Body of pancreas (tissue), 4 donors: ENCODE measurements around the gene PASK. TPM values are rescaled to one million over a fixed set of nuclear protein-coding genes. Genes with fewer than 3 reads are reported as not detected.

Experiments
- ATAC-seq: fragments of 150-250 bp; one replicate; pipeline ENCODE4 v1.9.1; 2016
- DNase-seq, 4 donors: peaks; one replicate each; pipeline ENCODE4 v3.0.0-alpha.2; 2019
- H3K27ac ChIP-seq, 4 donors: fragments of 200-600 bp; sonication (generic); 1 replicate in 3 of 4; 2 replicates in 1 of 4; pipeline versions ENCODE4 v1.5.1 to v1.6.1; 2016 to 2019; ENCODE audit warnings: mild to moderate bottlenecking in 1 of 4, mixed read lengths in 1 of 4, moderate library complexity in 1 of 4
- H3K27me3 ChIP-seq, 2 donors: fragments of 200-600 bp; sonication (generic); one replicate each; pipeline ENCODE4 v1.6.0; 2016; ENCODE audit warnings: mild to moderate bottlenecking in 1 of 2
- H3K36me3 ChIP-seq, 2 donors: fragments of 200-600 bp; sonication (generic); replicated peaks in 1 of 2; 2 replicates each; pipeline ENCODE4 v1.5.1; 2016; ENCODE audit warnings: low read depth in 2 of 2; ENCODE audit not compliant: insufficient read depth in 1 of 2
- H3K4me1 ChIP-seq: fragments of 200-600 bp; sonication (generic); one replicate; pipeline ENCODE4 v1.6.0; 2016
- H3K4me3 ChIP-seq, 2 donors: fragments of 200-600 bp; sonication (generic); 1 replicate in 1 of 2; 2 replicates in 1 of 2; pipeline ENCODE4 v1.5.1; 2016 to 2019
- H3K9me3 ChIP-seq, 3 donors: fragments of 200-600 bp; sonication (generic); 1 replicate in 2 of 3; 2 replicates in 1 of 3; pipeline ENCODE4 v1.5.1; 2016
- POLR2A ChIP-seq, 3 donors: fragments of 450-650 bp; IDR thresholded peaks; one replicate each; pipeline ENCODE4 v1.6.1; 2016; ENCODE audit warnings: antibody characterized with exemption in 3 of 3, mild to moderate bottlenecking in 2 of 3
- WGBS, 2 donors: methylation state at CpG; one replicate each; pipeline ENCODE4 v1.1.5; 2017; 5-methylcytosine and 5-hydroxymethylcytosine counted together
- intact Hi-C: fragments of 100-400 bp; cut with DNase I; formaldehyde crosslinking; loops from one replicate; pipeline ENCODE4 v1.15.1; 2023
- total RNA-seq, 2 donors: library from RNA; depleted of rRNA; stranded (reverse); fragments of >200 nt; gene quantifications; one replicate each; pipeline ENCODE4 v1.1.0, GENCODE V29; 2016
- TF ChIP-seq, protein P1 (sequence below), 7 experiments: fragments of 450-650 bp in 4 of 7; fragments of 200-600 bp in 3 of 7; sonication (generic) in 3 of 7; IDR thresholded peaks; one replicate each; pipeline ENCODE4 v1.5.1; 2016 to 2019; ENCODE audit warnings: antibody characterized with exemption in 7 of 7

PASK gene
- total RNA-seq, 2 donors from 2014 or later = 7.5 to 15.8 TPM

DNA sequence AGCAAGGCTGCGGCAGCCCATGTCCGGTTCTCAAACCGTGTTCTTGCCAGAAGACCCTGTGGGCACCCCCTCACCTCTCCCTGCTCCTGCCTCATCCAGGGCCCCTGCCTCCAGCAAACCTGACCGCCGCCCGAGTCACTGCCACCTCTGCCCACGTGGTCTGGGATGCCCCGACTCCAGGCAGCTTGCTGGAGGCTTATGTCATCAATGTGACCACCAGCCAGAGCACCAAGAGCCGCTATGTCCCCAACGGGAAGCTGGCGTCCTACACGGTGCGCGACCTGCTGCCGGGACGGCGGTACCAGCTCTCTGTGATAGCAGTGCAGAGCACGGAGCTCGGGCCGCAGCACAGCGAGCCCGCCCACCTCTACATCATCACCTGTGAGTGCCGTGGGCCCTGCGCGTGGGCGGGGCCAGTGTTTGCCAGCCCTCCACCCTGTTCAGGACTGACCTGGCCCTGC is 79.4 kb downstream of the PASK start:
- DNase-seq (no peak), ATAC-seq (no peak)
- intact Hi-C loops = no loop called here
- no peak overlapping the region for H3K27ac ChIP-seq
- no peak for TF ChIP-seq POLR2A (IDR thresholded peaks at IDR 0.05)
- TF ChIP-seq, protein P1, sequence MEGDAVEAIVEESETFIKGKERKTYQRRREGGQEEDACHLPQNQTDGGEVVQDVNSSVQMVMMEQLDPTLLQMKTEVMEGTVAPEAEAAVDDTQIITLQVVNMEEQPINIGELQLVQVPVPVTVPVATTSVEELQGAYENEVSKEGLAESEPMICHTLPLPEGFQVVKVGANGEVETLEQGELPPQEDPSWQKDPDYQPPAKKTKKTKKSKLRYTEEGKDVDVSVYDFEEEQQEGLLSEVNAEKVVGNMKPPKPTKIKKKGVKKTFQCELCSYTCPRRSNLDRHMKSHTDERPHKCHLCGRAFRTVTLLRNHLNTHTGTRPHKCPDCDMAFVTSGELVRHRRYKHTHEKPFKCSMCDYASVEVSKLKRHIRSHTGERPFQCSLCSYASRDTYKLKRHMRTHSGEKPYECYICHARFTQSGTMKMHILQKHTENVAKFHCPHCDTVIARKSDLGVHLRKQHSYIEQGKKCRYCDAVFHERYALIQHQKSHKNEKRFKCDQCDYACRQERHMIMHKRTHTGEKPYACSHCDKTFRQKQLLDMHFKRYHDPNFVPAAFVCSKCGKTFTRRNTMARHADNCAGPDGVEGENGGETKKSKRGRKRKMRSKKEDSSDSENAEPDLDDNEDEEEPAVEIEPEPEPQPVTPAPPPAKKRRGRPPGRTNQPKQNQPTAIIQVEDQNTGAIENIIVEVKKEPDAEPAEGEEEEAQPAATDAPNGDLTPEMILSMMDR (IDR thresholded peaks at IDR 0.05) = no peak
- H3K4me1 ChIP-seq = no peaks in the 10 kb centered on the region
- no peaks in the 10 kb centered on the region for H3K27me3 ChIP-seq
- no peaks in the 10 kb centered on the region for H3K36me3 ChIP-seq
- no peak overlapping the region for H3K4me3 ChIP-seq
- WGBS, 2 donors = 87 to 93% methylated on average over 6 to 10 of the region's 26 CpGs
- H3K9me3 ChIP-seq = no peaks in the 10 kb centered on the region

DNA sequence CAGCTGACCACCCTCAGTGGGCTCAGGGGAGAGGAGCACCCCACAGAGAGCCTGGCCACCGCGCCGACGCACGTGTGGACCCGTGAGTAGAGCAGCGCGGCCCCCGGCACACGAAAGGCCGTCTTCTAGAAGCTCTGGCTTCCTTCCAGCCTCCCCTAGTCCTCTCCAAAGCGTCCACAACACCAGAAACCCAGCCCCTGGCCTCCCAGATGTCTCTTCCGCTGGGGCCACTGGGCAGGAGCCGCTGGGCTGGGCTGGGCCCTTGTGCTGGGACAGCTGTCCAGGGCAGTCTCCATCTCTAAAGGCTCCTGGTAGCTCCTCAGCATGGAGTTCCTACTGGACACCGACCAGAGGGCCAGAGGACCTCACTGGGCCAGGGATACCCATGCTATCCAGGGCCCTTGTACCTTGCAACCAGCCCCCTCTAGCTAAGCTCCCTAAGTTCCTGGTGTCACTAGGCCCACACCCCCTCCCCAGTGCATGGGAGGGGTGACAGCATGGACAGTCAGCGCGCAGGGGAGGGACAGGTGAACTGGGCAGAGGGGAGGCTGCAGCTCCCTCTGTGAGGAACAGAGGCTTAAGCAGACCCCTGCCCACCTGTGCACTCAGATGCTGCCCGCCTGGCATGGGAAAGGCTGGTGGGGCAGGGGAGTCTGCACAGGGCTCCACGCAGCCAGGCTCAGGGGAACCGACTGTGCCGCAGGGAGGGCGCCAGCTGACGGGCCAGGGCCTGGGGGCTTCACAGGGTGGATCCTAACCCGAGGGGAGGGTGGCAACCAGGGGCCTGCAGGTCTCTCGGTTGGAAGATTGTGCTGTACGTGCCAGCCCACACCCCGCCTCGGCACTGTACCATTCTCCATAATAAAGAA is 80.1 kb downstream of the PASK start:
- DNase-seq (peak in 1 of 4 donors; percentile 10), ATAC-seq (no peak)
- no peaks in the 10 kb centered on the region for H3K9me3 ChIP-seq
- no peaks in the 10 kb centered on the region for H3K27me3 ChIP-seq
- H3K4me3 ChIP-seq = no peak overlapping the region
- H3K4me1 ChIP-seq = peaks cover 5% of the 10 kb centered on the region
- intact Hi-C loops = no loop called here
- WGBS, 2 donors = 88 to 98% methylated on average over 12 to 27 of the region's 28 CpGs
- TF ChIP-seq, protein P1 (IDR thresholded peaks at IDR 0.05) = no peak
- no peak for TF ChIP-seq POLR2A (IDR thresholded peaks at IDR 0.05)
- H3K36me3 ChIP-seq = no peaks in the 10 kb centered on the region
- H3K27ac ChIP-seq = no peak overlapping the region

DNA sequence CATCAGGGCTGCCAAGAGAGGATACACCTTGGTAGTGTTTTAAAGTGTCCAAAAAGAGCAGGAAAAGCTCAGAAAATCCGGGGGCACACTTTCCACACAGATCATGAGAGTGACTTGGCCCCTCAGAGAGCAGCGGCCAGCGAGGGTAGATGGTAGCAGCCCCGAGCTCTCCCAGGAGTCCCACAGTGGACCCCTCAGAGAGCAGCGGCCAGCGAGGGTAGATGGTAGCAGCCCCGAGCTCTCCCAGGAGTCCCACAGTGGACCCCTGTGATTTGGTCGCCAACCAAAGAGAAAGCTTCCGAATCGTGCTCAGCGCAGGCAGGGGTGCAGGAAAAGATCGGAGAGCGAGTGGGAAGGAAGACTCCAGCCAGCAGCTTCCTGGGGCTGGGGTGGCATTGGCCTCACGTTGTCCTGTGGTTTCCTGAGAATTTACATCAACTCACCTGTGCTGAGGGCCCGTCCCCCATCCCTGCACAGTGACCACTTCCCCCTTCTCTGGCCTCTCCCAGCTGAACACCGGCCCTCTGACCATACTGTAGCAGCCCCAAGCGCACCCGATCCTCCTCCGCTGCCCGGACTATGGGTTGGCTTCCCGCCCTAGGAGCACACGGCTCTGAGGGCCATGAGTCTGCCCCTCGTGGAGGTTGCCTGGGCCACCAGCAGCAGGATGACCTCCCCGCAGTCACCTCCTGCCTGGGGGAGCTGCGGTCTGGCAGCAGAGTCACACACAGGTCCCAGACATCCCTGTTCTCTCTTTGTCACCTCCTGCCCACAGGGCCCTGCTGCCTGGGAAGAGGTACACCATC is 80.9 kb downstream of the PASK start:
- H3K4me3 ChIP-seq = no peak overlapping the region
- H3K27me3 ChIP-seq = no peaks in the 10 kb centered on the region
- H3K27ac ChIP-seq = no peak overlapping the region
- 84 to 93% methylated on average over 20 to 25 of the region's 25 CpGs for WGBS, 2 donors
- no peaks in the 10 kb centered on the region for H3K9me3 ChIP-seq
- no peak for TF ChIP-seq POLR2A (IDR thresholded peaks at IDR 0.05)
- TF ChIP-seq, protein P1 (IDR thresholded peaks at IDR 0.05) = no peak
- ATAC-seq = no peak
- intact Hi-C loops = no loop called here
- H3K36me3 ChIP-seq = no peaks in the 10 kb centered on the region
- H3K4me1 ChIP-seq = peaks cover 11% of the 10 kb centered on the region
- no peak for DNase-seq

DNA sequence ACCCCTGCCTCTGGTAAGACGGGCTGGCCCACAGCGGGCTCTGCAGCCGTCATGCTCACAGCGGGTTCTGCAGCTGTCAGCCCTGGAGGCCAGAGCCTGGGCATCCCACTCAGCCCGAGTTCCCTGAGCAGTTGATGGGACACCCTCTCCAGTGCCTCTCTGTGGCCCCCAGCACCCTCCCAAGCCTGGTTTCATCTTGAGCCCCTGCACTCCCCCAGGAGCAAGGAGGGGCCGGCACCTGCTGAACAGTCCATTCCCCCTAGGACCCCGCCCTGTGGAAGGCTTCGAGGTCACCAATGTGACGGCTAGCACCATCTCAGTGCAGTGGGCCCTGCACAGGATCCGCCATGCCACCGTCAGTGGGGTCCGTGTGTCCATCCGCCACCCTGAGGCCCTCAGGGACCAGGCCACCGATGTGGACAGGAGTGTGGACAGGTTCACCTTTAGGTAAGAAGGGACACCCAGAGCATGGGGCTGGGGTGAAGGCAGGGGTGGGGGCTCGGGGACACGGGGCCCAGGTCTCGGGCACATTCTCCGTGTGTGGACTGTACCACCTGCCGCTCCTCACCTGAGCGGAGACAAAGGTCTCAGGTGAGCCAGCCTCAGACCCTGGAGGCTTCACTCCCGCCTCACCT is 81.7 kb downstream of the PASK start:
- peak in 1 of 4 donors; percentile 9 for DNase-seq
- H3K4me3 ChIP-seq = no peak overlapping the region
- peaks cover 18% of the 10 kb centered on the region for H3K4me1 ChIP-seq
- TF ChIP-seq, protein P1 (IDR thresholded peaks at IDR 0.05) = no peak
- TF ChIP-seq POLR2A (IDR thresholded peaks at IDR 0.05) = no peak
- H3K27ac ChIP-seq = no peak overlapping the region
- no peaks in the 10 kb centered on the region for H3K36me3 ChIP-seq
- no peaks in the 10 kb centered on the region for H3K27me3 ChIP-seq
- H3K9me3 ChIP-seq = no peaks in the 10 kb centered on the region
- WGBS, 2 donors = 90% methylated on average over 9 to 20 of the region's 21 CpGs
- no peak for ATAC-seq
- intact Hi-C loops = no loop called here
